ENCODE measurements around the gene BCO2.
"Not testable (repeated sequence)": the region's sequence is repeated elsewhere in the genome, so short reads cannot be mapped to it uniquely, and the experiment has no call there.

Gene BCO2

DNA sequence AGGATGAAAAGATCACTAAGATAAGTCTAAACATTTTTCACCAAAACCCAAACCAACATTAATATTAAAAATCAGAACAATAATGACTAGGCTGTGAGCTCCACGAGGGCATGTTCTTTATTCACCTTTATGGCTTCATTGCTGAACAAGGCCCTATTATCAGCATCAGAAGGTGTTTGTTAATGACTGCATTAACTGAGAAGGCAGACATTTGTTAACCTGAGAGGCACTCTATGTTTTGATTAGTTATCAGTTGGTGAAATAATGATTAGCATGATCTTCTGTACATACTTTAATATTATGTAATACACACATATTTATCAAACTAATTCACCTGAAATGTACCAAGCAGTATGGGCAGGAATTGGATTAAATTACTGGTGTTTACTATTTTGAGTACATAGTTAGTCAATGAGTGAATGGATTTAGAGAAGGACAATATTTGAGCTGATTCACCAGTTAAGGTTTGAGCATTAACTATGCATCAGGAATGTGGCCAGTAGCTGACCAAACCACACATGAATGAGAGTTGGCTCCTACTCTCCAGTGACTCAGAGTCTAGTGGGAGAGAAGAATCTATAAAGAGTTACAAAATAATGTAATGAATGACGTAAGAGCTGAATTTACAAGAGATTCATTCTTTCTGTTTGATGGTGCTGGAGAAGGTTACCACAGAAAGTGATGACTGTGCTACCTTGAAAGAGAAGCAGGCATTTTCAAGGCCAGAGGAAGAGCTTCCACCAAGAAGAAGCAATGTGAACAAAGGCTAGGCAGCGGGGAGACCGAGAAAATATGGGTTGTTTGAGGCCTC is 18.2 kb upstream of the BCO2 start:
- H3K36me3 ChIP-seq (ENCODE audit: control insufficient read depth in 5 of 5, insufficient read depth in 5 of 5, low read length in 5 of 5) = peaks cover 0 to 3% (median 0%) of the 10 kb centered on the region in 5 donors
- no peaks in the 10 kb centered on the region for H3K27me3 ChIP-seq (ENCODE audit: control insufficient read depth in 5 of 5, insufficient read depth in 4 of 5, low read length in 5 of 5)
- H3K4me1 ChIP-seq (ENCODE audit: control insufficient read depth in 5 of 5, insufficient read depth in 5 of 5, low read length in 5 of 5) = peaks cover 0 to 15% (median 10%) of the 10 kb centered on the region in 5 donors
- H3K27ac ChIP-seq (ENCODE audit: low read depth, low read length) = no peak overlapping the region
- no peak overlapping the region for H3K4me3 ChIP-seq (ENCODE audit: low read depth in 1 of 5, low read length in 5 of 5)
- H3K9ac ChIP-seq (ENCODE audit: low read length in 5 of 5) = no peak overlapping the region
- no peaks in the 10 kb centered on the region for H3K9me3 ChIP-seq (ENCODE audit: control insufficient read depth in 5 of 5, low read length in 5 of 5)

DNA sequence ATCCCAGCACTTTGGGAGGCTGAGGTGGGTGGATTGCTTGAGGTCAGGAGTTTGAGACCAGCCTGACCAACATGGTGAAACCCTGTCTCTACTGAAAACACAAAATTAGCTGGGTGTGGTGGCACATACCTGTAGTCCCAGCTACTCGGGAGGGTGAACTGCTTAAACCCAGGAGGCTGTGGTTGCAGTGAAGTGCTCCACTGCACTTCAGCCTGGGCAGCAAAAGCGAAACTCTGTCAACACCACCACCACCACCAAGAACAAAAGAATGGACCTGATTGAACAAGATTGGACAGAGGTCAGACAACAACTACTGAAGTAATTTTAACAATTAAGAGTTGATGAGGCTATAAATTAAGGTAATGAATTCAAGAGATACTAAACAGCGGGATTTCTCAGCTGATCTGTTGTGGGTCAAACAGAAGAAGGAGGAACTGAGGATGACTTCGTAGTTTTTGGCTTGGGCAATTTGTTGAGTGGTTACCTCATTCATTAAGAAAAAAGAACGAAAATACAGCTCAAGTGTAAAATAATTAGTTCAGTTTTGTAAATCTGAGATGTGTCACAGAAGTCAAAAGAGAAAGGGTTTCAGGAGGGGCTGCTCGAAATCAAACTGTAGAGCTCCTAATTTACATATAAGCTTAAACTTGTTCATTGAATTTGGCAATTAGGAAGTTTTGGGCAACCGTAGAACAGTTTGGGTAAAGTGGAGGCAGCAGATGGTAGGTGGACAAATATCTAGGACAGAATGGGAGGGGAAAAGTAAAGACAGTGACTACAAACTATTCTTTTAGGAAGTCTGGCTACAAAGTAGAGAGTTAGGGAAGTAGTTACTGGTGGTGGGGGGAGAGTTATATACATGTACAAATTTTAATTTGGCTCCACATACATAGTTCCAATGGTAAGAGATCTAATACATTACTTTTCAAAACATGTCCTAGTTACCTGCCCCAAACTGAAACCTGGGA is 15.9 kb upstream of the BCO2 start:
- Histone ChIP-seq H3K9me3 (ENCODE audit: control insufficient read depth in 5 of 5, low read length in 5 of 5) (no peaks in the 10 kb centered on the region), H3K27ac (ENCODE audit: low read depth, low read length) (no peak overlapping the region), H3K9ac (ENCODE audit: low read length in 5 of 5) (no peak overlapping the region), H3K4me1 (ENCODE audit: control insufficient read depth in 5 of 5, insufficient read depth in 5 of 5, low read length in 5 of 5) (peaks cover 0 to 18% (median 15%) of the 10 kb centered on the region in 5 donors), H3K27me3 (ENCODE audit: control insufficient read depth in 5 of 5, insufficient read depth in 4 of 5, low read length in 5 of 5) (no peaks in the 10 kb centered on the region), H3K4me3 (ENCODE audit: low read depth in 1 of 5, low read length in 5 of 5) (no peak overlapping the region), H3K36me3 (ENCODE audit: control insufficient read depth in 5 of 5, insufficient read depth in 5 of 5, low read length in 5 of 5) (peaks cover 0 to 3% (median 0%) of the 10 kb centered on the region in 5 donors)

DNA sequence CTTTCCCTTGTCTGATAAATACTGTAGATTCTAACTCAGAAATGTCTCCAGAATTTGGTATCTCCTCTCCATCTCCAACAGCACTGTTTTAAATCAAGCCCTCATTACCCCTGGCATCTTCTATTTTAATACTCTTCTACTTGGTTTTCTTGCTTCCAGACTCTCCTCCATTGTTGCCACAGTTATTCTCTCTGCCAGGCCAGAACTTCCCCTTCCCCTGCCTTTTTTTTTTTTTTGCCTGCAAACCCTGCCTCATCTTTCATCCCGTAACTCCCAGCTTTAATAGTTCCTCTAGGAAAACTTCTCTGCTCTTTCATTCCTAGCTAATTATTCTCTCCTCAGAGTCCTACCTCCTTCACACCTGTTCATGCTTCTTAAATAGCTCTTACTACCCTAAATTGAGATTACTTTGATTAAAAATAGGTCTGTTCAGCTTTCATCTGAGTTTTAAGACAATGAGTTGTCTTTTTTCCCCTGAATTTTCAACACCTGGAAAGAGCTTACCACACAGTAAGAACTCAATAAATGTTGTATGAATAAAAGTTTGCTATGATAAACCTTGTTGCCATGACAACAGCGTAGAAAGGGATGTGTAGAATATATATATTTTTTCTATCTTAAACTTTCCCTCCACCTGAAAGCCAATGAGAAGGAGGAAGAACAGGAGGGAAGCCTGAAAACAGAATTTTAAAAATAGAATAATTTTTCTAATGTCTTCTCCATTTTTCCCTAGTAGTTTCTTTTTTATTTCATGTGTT is 15.0 kb upstream of the BCO2 start:
- Histone ChIP-seq H3K27ac (ENCODE audit: low read depth, low read length) (no peak overlapping the region), H3K4me1 (ENCODE audit: control insufficient read depth in 5 of 5, insufficient read depth in 5 of 5, low read length in 5 of 5) (peaks cover 0 to 18% (median 15%) of the 10 kb centered on the region in 5 donors), H3K4me3 (ENCODE audit: low read depth in 1 of 5, low read length in 5 of 5) (no peak overlapping the region), H3K9me3 (ENCODE audit: control insufficient read depth in 5 of 5, low read length in 5 of 5) (no peaks in the 10 kb centered on the region), H3K27me3 (ENCODE audit: control insufficient read depth in 5 of 5, insufficient read depth in 4 of 5, low read length in 5 of 5) (no peaks in the 10 kb centered on the region), H3K9ac (ENCODE audit: low read length in 5 of 5) (no peak overlapping the region), H3K36me3 (ENCODE audit: control insufficient read depth in 5 of 5, insufficient read depth in 5 of 5, low read length in 5 of 5) (no peaks in the 10 kb centered on the region)

DNA sequence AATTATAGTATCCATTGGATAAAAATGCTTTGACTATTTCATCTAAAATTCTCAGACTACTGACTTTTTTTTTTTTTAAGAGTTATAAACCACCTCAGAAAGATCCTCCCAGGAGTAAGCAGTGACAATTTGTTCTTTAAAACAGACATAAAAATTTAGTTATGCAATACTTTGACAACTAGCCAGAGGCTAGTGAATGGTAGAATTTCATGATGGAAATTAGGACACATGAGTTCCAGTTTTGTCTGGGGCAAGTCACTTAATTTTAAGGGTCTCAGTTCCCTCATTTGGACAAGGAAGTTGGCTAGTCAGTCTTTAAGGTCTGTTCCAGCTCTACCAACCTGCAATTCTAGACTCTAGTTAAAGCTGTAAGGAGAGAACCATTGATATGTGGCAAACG is 14.3 kb upstream of the BCO2 start:
- H3K27me3 ChIP-seq (ENCODE audit: control insufficient read depth in 5 of 5, insufficient read depth in 4 of 5, low read length in 5 of 5) = no peaks in the 10 kb centered on the region
- no peaks in the 10 kb centered on the region for H3K9me3 ChIP-seq (ENCODE audit: control insufficient read depth in 5 of 5, low read length in 5 of 5)
- no peaks in the 10 kb centered on the region for H3K36me3 ChIP-seq (ENCODE audit: control insufficient read depth in 5 of 5, insufficient read depth in 5 of 5, low read length in 5 of 5)
- H3K4me1 ChIP-seq (ENCODE audit: control insufficient read depth in 5 of 5, insufficient read depth in 5 of 5, low read length in 5 of 5) = peaks cover 0 to 18% (median 15%) of the 10 kb centered on the region in 5 donors
- H3K4me3 ChIP-seq (ENCODE audit: low read depth in 1 of 5, low read length in 5 of 5) = no peak overlapping the region
- H3K9ac ChIP-seq (ENCODE audit: low read length in 5 of 5) = no peak overlapping the region
- no peak overlapping the region for H3K27ac ChIP-seq (ENCODE audit: low read depth, low read length)

DNA sequence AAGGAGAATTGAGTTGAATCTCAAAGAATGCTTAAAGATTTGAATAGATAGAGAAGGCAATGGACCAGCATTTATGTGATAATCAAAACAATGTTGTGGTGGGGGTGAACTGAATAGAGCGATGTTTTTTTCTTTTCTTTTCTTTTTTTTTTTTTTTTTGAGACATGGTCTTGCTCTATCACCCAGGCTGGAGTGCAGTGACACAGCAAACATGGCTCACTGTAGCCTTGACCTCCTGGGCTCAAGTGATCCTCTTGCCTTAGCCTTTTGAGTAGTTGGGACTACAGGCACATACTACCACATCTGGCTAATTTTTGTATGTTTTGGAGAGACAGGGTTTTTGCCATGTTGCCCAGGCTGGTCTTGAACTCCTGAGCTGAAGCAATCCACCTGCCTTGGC is 13.1 kb upstream of the BCO2 start:
- not testable (repeated sequence) for H3K9me3 ChIP-seq (ENCODE audit: control insufficient read depth in 5 of 5, low read length in 5 of 5); H3K9ac ChIP-seq (ENCODE audit: low read length in 5 of 5); H3K36me3 ChIP-seq (ENCODE audit: control insufficient read depth in 5 of 5, insufficient read depth in 5 of 5, low read length in 5 of 5); H3K27me3 ChIP-seq (ENCODE audit: control insufficient read depth in 5 of 5, insufficient read depth in 4 of 5, low read length in 5 of 5); H3K4me3 ChIP-seq (ENCODE audit: low read depth in 1 of 5, low read length in 5 of 5); H3K27ac ChIP-seq (ENCODE audit: low read depth, low read length)
- H3K4me1 ChIP-seq (ENCODE audit: control insufficient read depth in 5 of 5, insufficient read depth in 5 of 5, low read length in 5 of 5) = peaks cover 0 to 25% (median 20%) of the 10 kb centered on the region in 5 donors

DNA sequence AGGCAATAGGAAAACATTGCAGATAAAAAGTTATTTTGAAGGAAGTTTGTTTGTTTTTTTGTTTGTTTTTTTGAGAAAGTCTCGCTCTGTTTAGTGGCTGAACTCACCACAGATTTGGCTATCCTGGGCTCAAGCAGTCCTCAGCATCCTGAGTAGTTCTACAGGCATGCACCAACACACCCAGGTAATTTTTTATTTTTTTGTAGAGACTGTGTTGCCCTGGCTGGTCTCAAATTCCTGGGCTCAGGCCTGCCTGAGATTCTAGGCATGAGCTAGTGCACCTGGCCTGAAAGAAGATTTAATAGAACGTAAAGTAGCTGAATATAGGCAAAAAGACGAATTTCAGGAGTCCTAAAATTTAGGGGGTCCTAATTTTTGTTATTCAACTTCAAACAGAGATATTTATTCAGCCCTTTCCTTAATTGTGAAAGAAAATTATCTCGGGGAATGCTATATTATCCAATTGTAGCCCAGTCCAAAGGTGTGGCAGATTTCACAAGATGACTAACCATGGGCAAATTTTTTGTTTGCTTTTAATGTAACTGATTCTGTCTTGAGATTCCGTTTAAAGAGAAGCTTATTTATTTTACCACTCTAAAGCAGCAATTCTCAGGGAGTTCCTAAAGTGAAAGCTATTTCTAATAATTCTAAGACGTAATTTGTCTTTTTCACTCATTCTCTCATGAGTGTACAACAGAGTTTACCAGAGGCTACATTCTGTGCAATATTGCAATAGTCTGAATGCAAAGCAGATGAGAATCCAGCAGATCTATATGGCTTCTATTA is 12.4 kb upstream of the BCO2 start:
- peaks cover 0 to 23% (median 20%) of the 10 kb centered on the region in 5 donors for H3K4me1 ChIP-seq (ENCODE audit: control insufficient read depth in 5 of 5, insufficient read depth in 5 of 5, low read length in 5 of 5)
- H3K4me3 ChIP-seq (ENCODE audit: low read depth in 1 of 5, low read length in 5 of 5) = no peak overlapping the region
- peak overlapping the region in 1 of 5 donors; percentile 35 for H3K9ac ChIP-seq (ENCODE audit: low read length in 5 of 5)
- H3K9me3 ChIP-seq (ENCODE audit: control insufficient read depth in 5 of 5, low read length in 5 of 5) = no peaks in the 10 kb centered on the region
- H3K27me3 ChIP-seq (ENCODE audit: control insufficient read depth in 5 of 5, insufficient read depth in 4 of 5, low read length in 5 of 5) = no peaks in the 10 kb centered on the region
- no peak overlapping the region for H3K27ac ChIP-seq (ENCODE audit: low read depth, low read length)
- H3K36me3 ChIP-seq (ENCODE audit: control insufficient read depth in 5 of 5, insufficient read depth in 5 of 5, low read length in 5 of 5) = no peaks in the 10 kb centered on the region

DNA sequence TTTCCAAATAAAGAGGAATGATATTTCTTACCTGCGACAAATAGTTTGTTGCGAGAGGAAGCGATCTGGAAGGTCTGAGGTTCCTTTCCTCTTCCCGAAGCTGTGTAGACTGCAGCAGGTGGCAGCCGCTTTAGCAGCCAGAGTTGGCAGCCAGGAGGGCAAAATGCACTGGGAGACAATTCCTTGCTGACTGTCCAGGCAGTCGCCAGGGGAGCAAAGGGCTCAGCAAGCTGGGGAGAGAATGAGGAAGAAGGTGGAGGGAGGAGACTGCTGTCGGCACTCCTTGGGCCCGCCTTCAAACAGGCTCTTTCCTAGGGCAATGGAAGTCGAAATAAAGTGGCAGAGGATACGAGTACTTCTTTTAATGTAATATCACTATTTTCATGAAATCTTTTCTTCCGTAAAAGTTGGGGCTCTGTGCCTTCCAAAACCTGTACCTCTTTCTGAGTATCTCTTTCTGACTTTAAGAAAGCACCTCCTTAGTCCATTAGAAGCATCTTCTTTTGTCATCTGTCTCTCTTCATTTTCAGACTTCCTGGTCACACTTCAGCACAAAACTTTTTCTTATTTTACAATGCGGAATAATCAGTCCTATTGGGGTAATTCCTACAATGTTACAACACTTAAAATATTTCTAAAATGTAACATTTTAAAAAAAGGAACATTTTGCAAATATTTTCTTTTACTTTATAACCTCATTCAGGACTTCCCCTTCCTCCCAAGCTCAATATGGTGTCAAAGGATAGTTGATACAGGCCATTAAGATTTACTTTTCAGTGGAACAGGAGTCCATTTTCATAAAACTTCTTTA is 11.2 kb upstream of the BCO2 start, which contains the start of gene IL18:
TSS of gene IL18 (minus strand) at position 220 of the 811 bp plus-strand sequence. CDS start 9,041 bp downstream, outside the sequence.
- Histone ChIP-seq H3K27me3 (ENCODE audit: control insufficient read depth in 5 of 5, insufficient read depth in 4 of 5, low read length in 5 of 5) (no peaks in the 10 kb centered on the region), H3K4me1 (ENCODE audit: control insufficient read depth in 5 of 5, insufficient read depth in 5 of 5, low read length in 5 of 5) (peaks cover 0 to 23% (median 20%) of the 10 kb centered on the region in 5 donors), H3K36me3 (ENCODE audit: control insufficient read depth in 5 of 5, insufficient read depth in 5 of 5, low read length in 5 of 5) (no peaks in the 10 kb centered on the region), H3K27ac (ENCODE audit: low read depth, low read length) (no peak within 1 kb of the TSS), H3K9ac (ENCODE audit: low read length in 5 of 5) (peak within 1 kb of the TSS in 1 of 5 donors; percentile 35), H3K4me3 (ENCODE audit: low read depth in 1 of 5, low read length in 5 of 5) (peak within 1 kb of the TSS; percentile 8 to 53 (median 28)), H3K9me3 (ENCODE audit: control insufficient read depth in 5 of 5, low read length in 5 of 5) (no peaks in the 10 kb centered on the region)

DNA sequence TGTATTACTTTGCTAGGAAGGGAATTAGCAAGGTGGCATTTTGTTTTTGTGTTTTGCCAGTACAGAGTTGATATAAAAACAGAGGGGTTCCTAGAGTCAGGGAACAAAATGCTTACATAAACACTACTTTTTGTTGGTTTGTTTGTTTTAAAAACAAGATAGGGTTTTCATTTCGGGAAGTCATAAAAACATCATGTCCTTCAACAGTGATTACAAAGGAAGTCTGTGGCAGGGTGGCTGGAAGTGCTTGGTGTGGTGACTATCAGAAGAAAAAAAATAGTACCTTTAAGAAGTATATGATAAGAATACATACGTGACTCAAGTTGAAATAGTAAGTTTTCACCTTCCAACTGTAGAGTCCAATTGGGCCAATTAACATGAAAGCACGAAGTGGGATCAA is 10.3 kb upstream of the BCO2 start:
- H3K9me3 ChIP-seq (ENCODE audit: control insufficient read depth in 5 of 5, low read length in 5 of 5) = no peaks in the 10 kb centered on the region
- no peak overlapping the region for H3K4me3 ChIP-seq (ENCODE audit: low read depth in 1 of 5, low read length in 5 of 5)
- H3K27ac ChIP-seq (ENCODE audit: low read depth, low read length) = no peak overlapping the region
- H3K36me3 ChIP-seq (ENCODE audit: control insufficient read depth in 5 of 5, insufficient read depth in 5 of 5, low read length in 5 of 5) = no peaks in the 10 kb centered on the region
- H3K4me1 ChIP-seq (ENCODE audit: control insufficient read depth in 5 of 5, insufficient read depth in 5 of 5, low read length in 5 of 5) = peaks cover 0 to 23% (median 20%) of the 10 kb centered on the region in 5 donors
- no peak overlapping the region for H3K9ac ChIP-seq (ENCODE audit: low read length in 5 of 5)
- H3K27me3 ChIP-seq (ENCODE audit: control insufficient read depth in 5 of 5, insufficient read depth in 4 of 5, low read length in 5 of 5) = no peaks in the 10 kb centered on the region
